ENCODE data around the gene ATXN3L.

Gene ATXN3L

DNA sequence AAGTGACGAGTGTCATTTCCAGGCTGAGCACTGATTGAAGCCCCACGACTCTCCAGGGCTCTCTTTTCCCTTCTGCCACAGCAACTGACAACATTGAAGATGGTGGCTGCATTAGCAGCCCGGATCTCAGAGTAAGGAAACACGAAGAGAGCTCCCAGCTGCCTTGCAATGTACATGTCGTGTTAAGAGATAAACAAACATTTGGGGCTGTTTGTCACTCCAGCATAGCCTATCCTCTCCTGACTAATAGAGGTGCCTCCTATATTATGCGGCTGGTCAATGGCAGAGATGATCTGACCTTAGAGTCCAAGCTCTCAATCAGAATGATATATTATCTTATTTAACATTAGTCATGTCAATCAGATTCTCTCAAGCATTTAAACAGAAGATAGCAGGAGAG, 38.6 kb downstream of the ATXN3L start:
- Histone ChIP-seq H3K9me2 (replicated peaks; ENCODE audit: low read depth, low read length) (no peaks in the 10 kb centered on the region), H2AFZ (ENCODE audit: low read length) (no peak overlapping the region), H3K36me3 (ENCODE audit: insufficient read depth, low read length) (no peaks in the 10 kb centered on the region), H3K9ac (ENCODE audit: low read depth, low read length, poor library complexity, severe bottlenecking) (no peak overlapping the region), H3K4me2 (ENCODE audit: low read depth, low read length, poor library complexity, severe bottlenecking) (no peak overlapping the region), H4K20me1 (ENCODE audit: insufficient read depth, low read length, poor library complexity, severe bottlenecking) (no peaks in the 10 kb centered on the region), H3K9me3 (ENCODE audit: insufficient read depth, low read depth, low read length) (no peaks in the 10 kb centered on the region; the same call in 1 of the 2 replicates), H3F3A (ENCODE audit: low read depth) (no peaks in the 10 kb centered on the region), H3K4me1 (ENCODE audit: insufficient read depth, low read length, poor library complexity, severe bottlenecking) (peaks cover 14% of the 10 kb centered on the region), H3K27me3 (ENCODE audit: insufficient read depth, low read length, poor library complexity, severe bottlenecking) (no peaks in the 10 kb centered on the region), H3K4me3 (ENCODE audit: low read length, poor library complexity, severe bottlenecking) (no peak overlapping the region), H3K79me2 (ENCODE audit: insufficient read depth, low read length) (no peaks in the 10 kb centered on the region)
- TF ChIP-seq CTCF (conservative IDR thresholded peaks at IDR 0.05; ENCODE audit: low read length) (no peak), EZH2phosphoT487 (IDR thresholded peaks at IDR 0.05; ENCODE audit: borderline replicate concordance) (no peak)

GRCh38 chrX:13279279-13280018, 40.4 kb downstream of the ATXN3L start:
- no peak overlapping the region for H3K4me3 ChIP-seq (ENCODE audit: low read length, poor library complexity, severe bottlenecking)
- H3F3A ChIP-seq (ENCODE audit: low read depth) = no peaks in the 10 kb centered on the region
- no peak overlapping the region for H2AFZ ChIP-seq (ENCODE audit: low read length)
- H3K9me2 ChIP-seq (replicated peaks; ENCODE audit: low read depth, low read length) = no peaks in the 10 kb centered on the region
- peaks cover 14% of the 10 kb centered on the region for H3K4me1 ChIP-seq (ENCODE audit: insufficient read depth, low read length, poor library complexity, severe bottlenecking)
- no peak overlapping the region for H3K4me2 ChIP-seq (ENCODE audit: low read depth, low read length, poor library complexity, severe bottlenecking)
- no peaks in the 10 kb centered on the region for H4K20me1 ChIP-seq (ENCODE audit: insufficient read depth, low read length, poor library complexity, severe bottlenecking)
- H3K9ac ChIP-seq (ENCODE audit: low read depth, low read length, poor library complexity, severe bottlenecking) = no peak overlapping the region
- H3K27me3 ChIP-seq (ENCODE audit: insufficient read depth, low read length, poor library complexity, severe bottlenecking) = no peaks in the 10 kb centered on the region
- H3K36me3 ChIP-seq (ENCODE audit: insufficient read depth, low read length) = no peaks in the 10 kb centered on the region
- no peaks in the 10 kb centered on the region for H3K79me2 ChIP-seq (ENCODE audit: insufficient read depth, low read length)
- H3K9me3 ChIP-seq (ENCODE audit: insufficient read depth, low read depth, low read length) = no peaks in the 10 kb centered on the region
- no peak for TF ChIP-seq EZH2phosphoT487 (IDR thresholded peaks at IDR 0.05; ENCODE audit: borderline replicate concordance)

DNA sequence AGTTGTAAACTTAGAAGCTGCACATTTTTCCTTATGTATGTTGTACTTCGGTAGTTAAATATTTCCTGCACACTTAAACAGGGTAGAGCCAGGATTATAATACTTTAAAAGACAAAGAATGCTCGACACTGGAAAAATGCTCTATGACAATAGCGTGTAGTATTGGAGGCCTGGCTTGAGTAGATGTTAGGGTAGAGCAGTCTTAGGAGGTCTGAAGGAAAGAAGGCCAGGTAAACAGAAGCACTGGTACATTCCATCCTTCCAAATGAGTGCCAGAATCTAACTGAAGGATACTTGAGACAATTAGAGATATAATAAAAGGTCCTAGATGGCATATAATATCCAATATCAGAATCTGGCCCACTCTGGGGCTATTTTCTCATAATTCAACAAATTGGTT, 42.3 kb downstream of the ATXN3L start:
- Histone ChIP-seq H3K4me3 (ENCODE audit: low read length, poor library complexity, severe bottlenecking) (no peak overlapping the region), H3K9me2 (replicated peaks; ENCODE audit: low read depth, low read length) (no peaks in the 10 kb centered on the region), H3K79me2 (ENCODE audit: insufficient read depth, low read length) (no peaks in the 10 kb centered on the region), H3K36me3 (ENCODE audit: insufficient read depth, low read length) (no peaks in the 10 kb centered on the region), H3F3A (ENCODE audit: low read depth) (no peaks in the 10 kb centered on the region), H4K20me1 (ENCODE audit: insufficient read depth, low read length, poor library complexity, severe bottlenecking) (no peaks in the 10 kb centered on the region), H3K27me3 (ENCODE audit: insufficient read depth, low read length, poor library complexity, severe bottlenecking) (no peaks in the 10 kb centered on the region), H3K9me3 (ENCODE audit: insufficient read depth, low read depth, low read length) (no peaks in the 10 kb centered on the region), H2AFZ (ENCODE audit: low read length) (no peak overlapping the region), H3K4me1 (ENCODE audit: insufficient read depth, low read length, poor library complexity, severe bottlenecking) (no peaks in the 10 kb centered on the region), H3K9ac (ENCODE audit: low read depth, low read length, poor library complexity, severe bottlenecking) (no peak overlapping the region), H3K4me2 (ENCODE audit: low read depth, low read length, poor library complexity, severe bottlenecking) (no peak overlapping the region)
- TF ChIP-seq EZH2phosphoT487 (IDR thresholded peaks at IDR 0.05; ENCODE audit: borderline replicate concordance) (no peak), CTCF (conservative IDR thresholded peaks at IDR 0.05; ENCODE audit: low read length) (no peak)

GRCh38 chrX:13276991-13277390, 42.9 kb downstream of the ATXN3L start:
- no peaks in the 10 kb centered on the region for H3K4me1 ChIP-seq (ENCODE audit: insufficient read depth, low read length, poor library complexity, severe bottlenecking)
- no peaks in the 10 kb centered on the region for H3K79me2 ChIP-seq (ENCODE audit: insufficient read depth, low read length)
- H3K36me3 ChIP-seq (ENCODE audit: insufficient read depth, low read length) = no peaks in the 10 kb centered on the region
- H3K9me2 ChIP-seq (replicated peaks; ENCODE audit: low read depth, low read length) = no peaks in the 10 kb centered on the region
- H4K20me1 ChIP-seq (ENCODE audit: insufficient read depth, low read length, poor library complexity, severe bottlenecking) = no peaks in the 10 kb centered on the region
- no peak overlapping the region for H3K4me2 ChIP-seq (ENCODE audit: low read depth, low read length, poor library complexity, severe bottlenecking)
- H2AFZ ChIP-seq (ENCODE audit: low read length) = no peak overlapping the region
- no peaks in the 10 kb centered on the region for H3K27me3 ChIP-seq (ENCODE audit: insufficient read depth, low read length, poor library complexity, severe bottlenecking)
- H3K4me3 ChIP-seq (ENCODE audit: low read length, poor library complexity, severe bottlenecking) = no peak overlapping the region
- H3F3A ChIP-seq (ENCODE audit: low read depth) = no peaks in the 10 kb centered on the region
- no peak for TF ChIP-seq CTCF (conservative IDR thresholded peaks at IDR 0.05; ENCODE audit: low read length)
- TF ChIP-seq EZH2phosphoT487 (IDR thresholded peaks at IDR 0.05; ENCODE audit: borderline replicate concordance) = no peak
- H3K9me3 ChIP-seq (ENCODE audit: insufficient read depth, low read depth, low read length) = no peaks in the 10 kb centered on the region
- no peak overlapping the region for H3K9ac ChIP-seq (ENCODE audit: low read depth, low read length, poor library complexity, severe bottlenecking)
